GM23338 (cell line): Measurements from ENCODE around the gene TMEM123. TPM values are rescaled to one million over a fixed set of nuclear protein-coding genes. Genes with fewer than 3 reads are reported as not detected.

Experiments
- ATAC-seq: fragments of 200-7000 bp; cut with Tn5 transposase; 3 replicates; pipeline ENCODE4 v1.9.1; 2020
- DNase-seq: peaks from one replicate; pipeline ENCODE4 v3.0.0-alpha.2; 2015; ENCODE audit warnings: low spot score
- H2AFZ ChIP-seq: fragments of 200-600 bp; sonication (generic); 2 replicates; pipeline ENCODE4 v1.8.0; 2016; ENCODE audit warnings: antibody characterized with exemption, mild to moderate bottlenecking, moderate library complexity
- H3F3A ChIP-seq: fragments of 200-600 bp; sonication (generic); replicated peaks from 2 replicates; pipeline ENCODE4 v1.8.0; 2017; ENCODE audit warnings: antibody characterized with exemption, mixed run types, low read depth
- H3K27ac ChIP-seq: fragments of 200-600 bp; sonication (generic); 2 replicates; pipeline ENCODE4 v1.6.1; 2016; ENCODE audit warnings: low read depth
- H3K27me3 ChIP-seq: fragments of 200-600 bp; sonication (generic); 2 replicates; pipeline ENCODE4 v1.8.0; 2016; ENCODE audit warnings: mild to moderate bottlenecking, mixed run types, moderate library complexity; ENCODE audit not compliant: insufficient read depth
- H3K36me3 ChIP-seq: fragments of 200-600 bp; sonication (generic); 2 replicates; pipeline ENCODE4 v1.8.0; 2016; ENCODE audit warnings: mild to moderate bottlenecking; ENCODE audit not compliant: insufficient read depth
- H3K4me1 ChIP-seq: fragments of 200-600 bp; sonication (generic); 2 replicates; pipeline ENCODE4 v1.8.0; 2016; ENCODE audit warnings: mild to moderate bottlenecking, moderate library complexity; ENCODE audit not compliant: insufficient read depth
- H3K4me2 ChIP-seq: fragments of 200-600 bp; sonication (generic); 2 replicates; pipeline ENCODE4 v1.7.1; 2017; ENCODE audit warnings: mixed run types
- H3K4me3 ChIP-seq: fragments of 200-600 bp; sonication (generic); 2 replicates; pipeline ENCODE4 v1.6.1; 2016; ENCODE audit warnings: mixed run types
- H3K79me2 ChIP-seq: fragments of 200-600 bp; sonication (generic); replicated peaks from 2 replicates; pipeline ENCODE4 v1.8.0; 2017; ENCODE audit warnings: mild to moderate bottlenecking; ENCODE audit not compliant: insufficient read depth
- H3K9me2 ChIP-seq: fragments of 200-600 bp; sonication (generic); 2 replicates; pipeline ENCODE4 v1.8.0; 2017; ENCODE audit not compliant: insufficient read depth
- H4K20me1 ChIP-seq: fragments of 200-600 bp; sonication (generic); replicated peaks from 2 replicates; pipeline ENCODE4 v1.8.0; 2017; ENCODE audit warnings: mild to moderate bottlenecking; ENCODE audit not compliant: insufficient read depth
- H3K27ac Mint-ChIP-seq: 2 replicates; pipeline ENCODE4 v1.8.0; 2020; ENCODE audit warnings: inconsistent platforms, mild to moderate bottlenecking, moderate library complexity, mixed read lengths
- H3K27me3 Mint-ChIP-seq: 3 replicates; pipeline ENCODE4 v1.8.0; 2022; ENCODE audit warnings: low read depth, mild to moderate bottlenecking, moderate library complexity, mixed read lengths, inconsistent platforms; ENCODE audit not compliant: insufficient read depth, poor library complexity
- H3K36me3 Mint-ChIP-seq: 3 replicates; pipeline ENCODE4 v1.8.0; 2021; ENCODE audit warnings: low read depth, mild to moderate bottlenecking, inconsistent platforms, moderate library complexity, mixed read lengths
- H3K4me1 Mint-ChIP-seq: 3 replicates; pipeline ENCODE4 v1.8.0; 2020; ENCODE audit warnings: mild to moderate bottlenecking, inconsistent platforms, mixed read lengths
- H3K4me3 Mint-ChIP-seq: 3 replicates; pipeline ENCODE4 v1.8.0; 2021; ENCODE audit warnings: moderate library complexity, mild to moderate bottlenecking, inconsistent platforms, mixed read lengths
- H3K9me3 Mint-ChIP-seq: 3 replicates; pipeline ENCODE4 v1.8.0; 2020; ENCODE audit warnings: moderate library complexity, mild to moderate bottlenecking, inconsistent platforms, mixed read lengths
- CREB1 ChIP-seq: fragments of 250-450 bp; sonication (Bioruptor Pico); IDR thresholded peaks from 2 replicates; pipeline ENCODE4 v1.5.0; 2020; ENCODE audit warnings: low read depth, mild to moderate bottlenecking, moderate library complexity
- CTCF ChIP-seq, 2 experiments: fragments of 200-600 bp in 1 of 2; sonication (generic) in 1 of 2; conservative IDR thresholded peaks; 2 replicates each; pipeline versions ENCODE4 v1.5.1 to v1.6.1; 2016 to 2017; ENCODE audit warnings: antibody characterized with exemption in 2 of 2, low read depth in 2 of 2, mild to moderate bottlenecking in 2 of 2, moderate library complexity in 1 of 2
- ETS1 ChIP-seq: IDR thresholded peaks from 2 replicates; pipeline ENCODE4 v1.6.1; 2016; ENCODE audit warnings: antibody characterized with exemption
- EZH2 ChIP-seq: fragments of 200-600 bp; sonication (generic); IDR thresholded peaks from one replicate; pipeline ENCODE4 v1.8.0; 2017; ENCODE audit warnings: antibody characterized with exemption, mild to moderate bottlenecking, low read depth; ENCODE audit not compliant: unreplicated experiment
- EZH2phosphoT487 ChIP-seq: fragments of 200-600 bp; sonication (generic); IDR thresholded peaks from one replicate; pipeline ENCODE4 v1.8.1; 2018; ENCODE audit warnings: antibody characterized with exemption; ENCODE audit not compliant: unreplicated experiment
- JUNB ChIP-seq: IDR thresholded peaks from one replicate; pipeline ENCODE4 v1.6.1; 2016; ENCODE audit warnings: antibody characterized with exemption; ENCODE audit not compliant: unreplicated experiment
- NANOG ChIP-seq: IDR thresholded peaks from 2 replicates; pipeline ENCODE4 v1.6.1; 2016; ENCODE audit warnings: antibody characterized with exemption, borderline replicate concordance
- POLR2AphosphoS5 ChIP-seq: IDR thresholded peaks from 2 replicates; pipeline ENCODE4 v1.6.1; 2016; ENCODE audit warnings: antibody characterized with exemption, low read depth
- REST ChIP-seq: IDR thresholded peaks from one replicate; pipeline ENCODE4 v1.6.1; 2018; ENCODE audit warnings: antibody characterized with exemption; ENCODE audit not compliant: unreplicated experiment
- STAT1 ChIP-seq: IDR thresholded peaks from one replicate; pipeline ENCODE4 v1.6.1; 2016; ENCODE audit warnings: antibody characterized with exemption; ENCODE audit not compliant: unreplicated experiment
- ZNF331 ChIP-seq: fragments of 250-450 bp; sonication (Bioruptor Pico); IDR thresholded peaks from 2 replicates; pipeline ENCODE4 v1.5.0; 2020; ENCODE audit warnings: low read depth, mild to moderate bottlenecking, moderate library complexity
- ZNF462 ChIP-seq: fragments of 250-450 bp; sonication (Bioruptor Pico); IDR thresholded peaks from 2 replicates; pipeline ENCODE4 v1.5.0; 2020; ENCODE audit warnings: mild to moderate bottlenecking, moderate library complexity
- polyA plus RNA-seq: library from polyadenylated mRNA; unstranded; fragments of >200 nt; fragmentation: Nextera tagmentation; extraction: Ambion mirVana; gene quantifications from 2 replicates; pipeline ENCODE4 v1.2.1, GENCODE V29; 2016
- total RNA-seq: library from RNA; depleted of rRNA; stranded (reverse); fragments of >200 nt; shearing (Covaris generic); gene quantifications from 2 replicates; pipeline ENCODE4 v1.2.3, GENCODE V29; 2014

TMEM123 gene
- total and polyA plus RNA-seq, 2 experiments from 2014 or later: 44.1 to 61.0 TPM

GRCh38 chr11:102360681-102361080 is 91.9 kb downstream of the TMEM123 start:
- no peak overlapping the region for H3K27ac Mint-ChIP-seq
- Histone ChIP-seq H3K9me2 (no peaks in the 10 kb centered on the region), H3F3A (no peaks in the 10 kb centered on the region), H3K36me3 (no peaks in the 10 kb centered on the region), H3K27ac (no peak overlapping the region), H3K4me2 (no peak overlapping the region), H3K4me3 (no peak overlapping the region), H3K79me2 (peaks cover 16% of the 10 kb centered on the region), H4K20me1 (peaks cover 8% of the 10 kb centered on the region; the same call in 1 of the 2 replicates), H2AFZ (no peak overlapping the region), H3K27me3 (no peaks in the 10 kb centered on the region), H3K4me1 (no peaks in the 10 kb centered on the region)
- no peak for TF ChIP-seq NANOG
- no peak for TF ChIP-seq POLR2AphosphoS5
- no peak for TF ChIP-seq EZH2
- no peak for TF ChIP-seq CTCF (conservative IDR thresholded peaks at IDR 0.05; ENCODE audit: low read depth in 2 of 2)
- TF ChIP-seq ZNF462 (CRISPR knock-in tag): no peak
- TF ChIP-seq ZNF331 (CRISPR knock-in tag): no peak
- TF ChIP-seq CREB1 (CRISPR knock-in tag): no peak
- TF ChIP-seq STAT1: no peak
- no peak for TF ChIP-seq ETS1
- no peak for TF ChIP-seq EZH2phosphoT487
- TF ChIP-seq REST: no peak
- no peak for TF ChIP-seq JUNB
- H3K4me3 Mint-ChIP-seq: no peak overlapping the region
- H3K9me3 Mint-ChIP-seq: peaks cover 4% of the 10 kb centered on the region; the same call in 1 of the 3 replicates
- peaks cover 36% of the 10 kb centered on the region for H3K36me3 Mint-ChIP-seq
- no peaks in the 10 kb centered on the region for H3K27me3 Mint-ChIP-seq
- ATAC-seq: no peak
- no peak for DNase-seq
- no peaks in the 10 kb centered on the region for H3K4me1 Mint-ChIP-seq
